B cell (primary cell): ENCODE data around the gene PNLIPRP2. TPM values are rescaled to one million over a fixed set of nuclear protein-coding genes. Genes with fewer than 3 reads are reported as not detected.

ENCODE experiments used
- ATAC-seq: fragments of 200-7000 bp; cut with Tn5 transposase; one replicate; pipeline ENCODE4 v1.10.0; 2021; ENCODE audit warnings: low read depth, mild to moderate bottlenecking, moderate number of reproducible peaks, moderate library complexity
- CTCF ChIA-PET: fragments of 350-600 bp; sonication (Branson Sonifier 250); formaldehyde crosslinking; loops from one replicate; lab custom pipeline; 2021; ENCODE audit warnings: antibody characterized with exemption, inconsistent platforms; lab: Charles Lee
- POLR2A ChIA-PET: fragments of 350-600 bp; sonication (Branson Sonifier 250); formaldehyde crosslinking; loops from one replicate; lab custom pipeline; 2021; ENCODE audit warnings: antibody characterized with exemption; lab: Charles Lee
- DNase-seq: peaks from one replicate; pipeline ENCODE4 v3.0.0; 2013
- H2AFZ ChIP-seq: 2 replicates; pipeline ENCODE4 v1.6.1; 2012; ENCODE audit warnings: mild to moderate bottlenecking, low read depth, low read length; ENCODE audit not compliant: insufficient read depth, poor library complexity, severe bottlenecking
- H3K27ac ChIP-seq, 2 donors: 1 replicate in 1 of 2; 2 replicates in 1 of 2; pipeline ENCODE4 v1.5.1; 2012 to 2013; ENCODE audit warnings: low read length in 2 of 2, mild to moderate bottlenecking in 2 of 2, moderate library complexity in 1 of 2
- H3K27me3 ChIP-seq, 4 experiments: fragments of 200-600 bp in 1 of 4; sonication (generic) in 1 of 4; replicated peaks in 1 of 4; 1 replicate in 2 of 4; 2 replicates in 2 of 4; pipeline versions ENCODE4 v1.6.1 to v1.7.0; 2013 to 2016; ENCODE audit warnings: low read length in 3 of 4, mild to moderate bottlenecking in 2 of 4, mixed read lengths in 1 of 4, moderate library complexity in 1 of 4; ENCODE audit not compliant: insufficient read depth in 4 of 4, control insufficient read depth in 3 of 4; ENCODE audit errors: control extremely low read depth in 1 of 4
- H3K36me3 ChIP-seq, 2 experiments: replicated peaks in 1 of 2; 1 replicate in 1 of 2; 2 replicates in 1 of 2; pipeline versions ENCODE4 v1.6.1 to v1.7.1; 2013; ENCODE audit warnings: low read length in 1 of 2; ENCODE audit not compliant: insufficient read depth in 2 of 2, control insufficient read depth in 1 of 2; ENCODE audit errors: control extremely low read depth in 1 of 2, extremely low read depth in 1 of 2
- H3K4me1 ChIP-seq, 2 donors: fragments of 200-600 bp in 1 of 2; sonication (generic) in 1 of 2; 1 replicate in 1 of 2; 2 replicates in 1 of 2; pipeline versions ENCODE4 v1.5.1 to v1.6.1; 2013 to 2017; ENCODE audit warnings: low read length in 2 of 2; ENCODE audit not compliant: control insufficient read depth in 2 of 2, insufficient read depth in 2 of 2
- H3K4me2 ChIP-seq: replicated peaks from 2 replicates; pipeline ENCODE3; 2012; ENCODE audit warnings: mild to moderate bottlenecking, low read depth, low read length; ENCODE audit not compliant: poor library complexity, severe bottlenecking
- H3K4me3 ChIP-seq, 5 experiments: fragments of 200-600 bp in 1 of 5; sonication (generic) in 1 of 5; 1 replicate in 3 of 5; 2 replicates in 2 of 5; pipeline versions ENCODE4 v1.5.1 to v1.7.0; 2011 to 2016; ENCODE audit warnings: low read length in 4 of 5, mild to moderate bottlenecking in 4 of 5, low read depth in 2 of 5, control low read depth in 1 of 5, moderate library complexity in 1 of 5; ENCODE audit not compliant: insufficient read depth in 1 of 5; ENCODE audit errors: control extremely low read depth in 1 of 5, extremely low read depth in 1 of 5
- H3K79me2 ChIP-seq: fragments of 200-600 bp; sonication (generic); one replicate; pipeline ENCODE4 v1.6.0; 2016; ENCODE audit warnings: low read length; ENCODE audit not compliant: control insufficient read depth, insufficient read depth
- H3K9ac ChIP-seq: fragments of 200-600 bp; sonication (generic); 2 replicates; pipeline ENCODE4 v1.6.1; 2017; ENCODE audit warnings: mild to moderate bottlenecking, low read length, moderate library complexity
- H3K9me3 ChIP-seq, 3 donors: one replicate each; pipeline versions ENCODE4 v1.6.1 to v1.7.1; 2013; ENCODE audit warnings: low read length in 2 of 3; ENCODE audit not compliant: control insufficient read depth in 2 of 3, insufficient read depth in 1 of 3; ENCODE audit errors: control extremely low read depth in 1 of 3
- H4K20me1 ChIP-seq: 2 replicates; pipeline ENCODE4 v1.6.0; 2012; ENCODE audit warnings: mild to moderate bottlenecking, low read length; ENCODE audit not compliant: insufficient read depth, control insufficient read depth, poor library complexity, severe bottlenecking
- H3K27ac Mint-ChIP-seq: one replicate; pipeline ENCODE4 v1.8.0; 2021; ENCODE audit warnings: mixed read lengths
- H3K27me3 Mint-ChIP-seq: one replicate; pipeline ENCODE4 v1.8.0; 2021; ENCODE audit warnings: mixed read lengths
- H3K4me1 Mint-ChIP-seq: one replicate; pipeline ENCODE4 v1.8.0; 2021; ENCODE audit warnings: mixed read lengths
- H3K4me3 Mint-ChIP-seq: one replicate; pipeline ENCODE4 v1.8.0; 2021; ENCODE audit warnings: mixed read lengths
- H3K9me3 Mint-ChIP-seq: one replicate; pipeline ENCODE4 v1.8.0; 2022; ENCODE audit warnings: mixed read lengths; ENCODE audit not compliant: insufficient read depth
- EZH2 ChIP-seq: IDR thresholded peaks from 2 replicates; pipeline ENCODE4 v1.6.1; 2012; ENCODE audit warnings: borderline replicate concordance, low read depth, mild to moderate bottlenecking, moderate library complexity, low read length; ENCODE audit not compliant: insufficient read depth, poor library complexity, severe bottlenecking
- WGBS: methylation state at CpG from one replicate; pipeline ENCODE4 v1.1.5; 2013; ENCODE audit warnings: missing lambda C conversion rate; ENCODE audit not compliant: insufficient coverage; 5-methylcytosine and 5-hydroxymethylcytosine counted together
- intact Hi-C: fragments of 100-400 bp; cut with micrococcal nuclease; formaldehyde crosslinking; loops from one replicate; pipeline ENCODE4 v1.10.0; 2022
- polyA plus RNA-seq: library from polyadenylated mRNA; depleted of rRNA; stranded (reverse); fragments of >200 nt; gene quantifications from 2 replicates; pipeline ENCODE4 v1.2.3, GENCODE V29; 2012
- total RNA-seq, 2 donors: library from RNA; stranded (reverse); fragments of 120-200 nt in 1 of 2; gene quantifications; 1 replicate in 1 of 2; 2 replicates in 1 of 2; pipeline versions ENCODE4 v1.2.3 to v1.2.4, GENCODE V29; 2013 to 2022
- TF ChIP-seq, protein P1 (sequence below): fragments of 200-600 bp; IDR thresholded peaks from one replicate; pipeline ENCODE4 v1.8.0; 2022; ENCODE audit warnings: antibody characterized with exemption, mild to moderate bottlenecking

Gene PNLIPRP2
- total and polyA plus RNA-seq, 2 donors (not counting 1 experiment from before 2014, with no cell fraction given), result not detected

GRCh38 chr10:116654816-116655215 lies 34.1 kb downstream of the PNLIPRP2 start:
- no peaks in the 10 kb centered on the region for H3K4me1 Mint-ChIP-seq
- peaks cover 11% of the 10 kb centered on the region for H3K27me3 Mint-ChIP-seq
- TF ChIP-seq, protein P1, sequence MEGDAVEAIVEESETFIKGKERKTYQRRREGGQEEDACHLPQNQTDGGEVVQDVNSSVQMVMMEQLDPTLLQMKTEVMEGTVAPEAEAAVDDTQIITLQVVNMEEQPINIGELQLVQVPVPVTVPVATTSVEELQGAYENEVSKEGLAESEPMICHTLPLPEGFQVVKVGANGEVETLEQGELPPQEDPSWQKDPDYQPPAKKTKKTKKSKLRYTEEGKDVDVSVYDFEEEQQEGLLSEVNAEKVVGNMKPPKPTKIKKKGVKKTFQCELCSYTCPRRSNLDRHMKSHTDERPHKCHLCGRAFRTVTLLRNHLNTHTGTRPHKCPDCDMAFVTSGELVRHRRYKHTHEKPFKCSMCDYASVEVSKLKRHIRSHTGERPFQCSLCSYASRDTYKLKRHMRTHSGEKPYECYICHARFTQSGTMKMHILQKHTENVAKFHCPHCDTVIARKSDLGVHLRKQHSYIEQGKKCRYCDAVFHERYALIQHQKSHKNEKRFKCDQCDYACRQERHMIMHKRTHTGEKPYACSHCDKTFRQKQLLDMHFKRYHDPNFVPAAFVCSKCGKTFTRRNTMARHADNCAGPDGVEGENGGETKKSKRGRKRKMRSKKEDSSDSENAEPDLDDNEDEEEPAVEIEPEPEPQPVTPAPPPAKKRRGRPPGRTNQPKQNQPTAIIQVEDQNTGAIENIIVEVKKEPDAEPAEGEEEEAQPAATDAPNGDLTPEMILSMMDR, result no peak
- no peak for TF ChIP-seq EZH2
- ATAC-seq (no peak), DNase-seq (no peak)
- H2AFZ ChIP-seq, result no peak overlapping the region
- no peak overlapping the region for H3K27ac Mint-ChIP-seq
- no peaks in the 10 kb centered on the region for H3K79me2 ChIP-seq
- intact Hi-C loops, result no loop called here
- H3K4me3 Mint-ChIP-seq, result no peak overlapping the region
- H3K9ac ChIP-seq, result no peak overlapping the region
- H4K20me1 ChIP-seq, result no peaks in the 10 kb centered on the region
- no peak overlapping the region for H3K27ac ChIP-seq
- peaks cover 3% of the 10 kb centered on the region for H3K9me3 Mint-ChIP-seq
- H3K27me3 ChIP-seq, result no peaks in the 10 kb centered on the region
- H3K36me3 ChIP-seq, result no peaks in the 10 kb centered on the region
- no peak overlapping the region for H3K4me2 ChIP-seq
- peaks cover 0 to 7% (median 0%) of the 10 kb centered on the region in 3 donors for H3K9me3 ChIP-seq
- WGBS, result 51% methylated on average over 2 of the region's 4 CpGs
- CTCF ChIA-PET, result no interaction called here
- H3K4me3 ChIP-seq, result no peak overlapping the region
- POLR2A ChIA-PET, result no interaction called here
- H3K4me1 ChIP-seq, result no peaks in the 10 kb centered on the region

- 100% methylated on average over 2 of the region's 2 CpGs for WGBS
- Histone ChIP-seq H3K4me2 (no peak overlapping the region), H3K27ac (no peak overlapping the region), H3K9ac (no peak overlapping the region), H4K20me1 (no peaks in the 10 kb centered on the region), H2AFZ (no peak overlapping the region), H3K4me3 (no peak overlapping the region), H3K9me3 (peaks cover 0 to 7% (median 0%) of the 10 kb centered on the region in 3 donors), H3K36me3 (no peaks in the 10 kb centered on the region), H3K27me3 (no peaks in the 10 kb centered on the region), H3K79me2 (no peaks in the 10 kb centered on the region), H3K4me1 (no peaks in the 10 kb centered on the region)
- ATAC-seq (no peak), DNase-seq (no peak)
- ChIA-PET CTCF (no interaction called here), POLR2A (no interaction called here)
- intact Hi-C loops, result no loop called here
- Mint-ChIP-seq H3K9me3 (no peaks in the 10 kb centered on the region), H3K4me3 (no peak overlapping the region), H3K4me1 (no peaks in the 10 kb centered on the region), H3K27me3 (peaks cover 11% of the 10 kb centered on the region), H3K27ac (no peak overlapping the region)
- TF ChIP-seq EZH2, result no peak
- TF ChIP-seq, protein P1, result no peak
Measured at GRCh38 chr10:116655568-116655967, 34.8 kb downstream of the PNLIPRP2 start.
